Stimulated activated CD4-positive, alpha-beta T cell treated with anti-CD3 and anti-CD28 coated beads, Interleukin-12 subunit alpha, Interleukin-12 subunit beta, amount 100 ng/mL, for 48 hours (primary cell): ENCODE data around the gene SFRP5.

ENCODE experiments used
- DNase-seq, 3 donors: peaks; one replicate each; pipeline ENCODE4 v3.0.0-alpha.2; 2020; ENCODE audit warnings: low read depth in 2 of 3, low spot score in 1 of 3

Gene SFRP5

GRCh38 chr10:97737770-97738265 lies 34.0 kb downstream of the SFRP5 start:
- DNase-seq: no peak

- peak; percentile 95 to 98 (median 97) for DNase-seq
Observed at GRCh38 chr10:97736902-97737769, 34.7 kb downstream of the SFRP5 start, which contains the start of gene ZFYVE27. TSS of gene ZFYVE27 (plus strand) at chr10:97737128. CDS start at chr10:97738478, 1,350 bp downstream.

DNA sequence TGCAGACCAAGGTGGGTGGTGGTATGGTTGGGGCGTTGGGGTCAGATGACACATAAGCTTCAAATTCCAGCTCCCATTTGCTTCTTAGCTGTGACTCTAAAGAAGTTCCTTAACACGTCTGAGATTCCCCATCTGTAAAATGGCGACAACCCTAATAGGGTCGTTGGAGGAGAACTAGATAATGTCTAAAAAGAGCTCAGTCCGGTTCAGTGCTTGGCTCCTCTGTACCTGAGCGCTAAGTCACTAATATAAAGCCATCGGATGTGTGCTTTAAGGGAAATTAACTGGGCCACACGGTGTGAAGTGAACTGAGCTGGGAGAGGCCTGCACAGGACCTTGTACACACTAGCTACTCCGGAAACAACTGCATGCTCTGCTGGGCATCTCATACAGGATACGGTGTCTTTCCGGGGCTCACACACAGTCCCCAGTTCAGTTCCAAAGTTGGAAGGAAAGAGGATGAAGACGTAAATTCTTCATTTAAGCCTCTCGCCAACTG lies 35.3 kb downstream of the SFRP5 start:
- no peak for DNase-seq

- no peak for DNase-seq
Observed at GRCh38 chr10:97734021-97734420, 37.8 kb downstream of the SFRP5 start.

GRCh38 chr10:97733256-97733655 lies 38.5 kb downstream of the SFRP5 start:
- DNase-seq: no peak

GRCh38 chr10:97732052-97732359 lies 39.8 kb downstream of the SFRP5 start:
- no peak for DNase-seq

- DNase-seq: peak in 2 of 3 donors; percentile 33 to 40
Observed at GRCh38 chr10:97731346-97732051, 40.3 kb downstream of the SFRP5 start.

GRCh38 chr10:97729014-97729413 lies 42.8 kb downstream of the SFRP5 start:
- DNase-seq: no peak

GRCh38 chr10:97726636-97727178 lies 45.1 kb downstream of the SFRP5 start:
- DNase-seq: no peak

DNA sequence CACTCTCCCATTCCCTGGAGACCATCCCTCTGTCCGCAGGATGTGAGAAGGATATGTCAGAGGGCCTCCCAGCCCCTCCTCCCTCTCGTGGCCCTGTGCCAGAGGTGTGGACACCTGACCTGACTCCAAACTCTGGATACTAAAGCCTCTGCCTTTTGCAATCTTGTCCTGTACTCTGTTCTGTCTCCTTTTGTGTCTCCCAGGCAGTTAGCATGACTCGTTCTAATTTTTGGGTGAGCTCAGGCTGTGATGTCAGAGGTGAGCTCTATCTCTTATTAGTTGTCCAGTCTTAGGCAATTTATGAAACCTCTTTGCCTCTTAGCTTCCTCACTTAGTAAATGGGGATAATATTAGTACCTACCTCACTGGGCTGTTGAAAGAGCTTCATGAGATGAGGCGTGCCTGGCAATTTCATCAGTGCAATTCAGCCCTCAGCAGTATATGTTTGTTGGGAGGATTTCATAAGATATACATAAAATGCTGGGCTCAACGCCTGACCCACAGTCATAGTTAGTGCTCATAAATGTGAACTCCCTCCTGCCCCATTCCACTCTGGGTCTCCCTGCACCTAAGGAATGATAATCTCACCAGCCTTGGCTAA lies 47.4 kb downstream of the SFRP5 start:
- DNase-seq: no peak

- DNase-seq: no peak
Observed at GRCh38 chr10:97723001-97723400, 48.8 kb downstream of the SFRP5 start.

GRCh38 chr10:97721871-97722780 lies 49.7 kb downstream of the SFRP5 start:
- DNase-seq: no peak

DNA sequence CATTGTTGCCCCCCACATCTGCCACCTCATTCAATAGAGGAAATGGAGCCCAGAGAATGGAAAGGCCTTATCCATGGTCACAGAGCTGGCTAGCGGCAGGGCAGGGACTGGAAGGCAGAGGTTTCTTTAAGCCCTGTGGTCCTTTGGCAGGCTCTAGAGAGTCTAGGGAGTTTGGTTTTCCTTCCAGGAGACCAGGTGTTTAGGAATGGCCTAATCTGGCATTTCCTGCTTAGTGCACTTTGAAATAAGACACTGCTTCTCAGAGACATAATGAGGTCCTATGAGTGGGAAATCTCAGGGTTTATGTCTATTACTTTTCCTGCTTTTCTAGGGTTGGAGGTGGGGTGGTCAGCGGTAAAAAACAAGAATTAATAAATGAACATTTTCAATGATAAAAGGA lies 52.2 kb downstream of the SFRP5 start:
- DNase-seq: no peak

DNA sequence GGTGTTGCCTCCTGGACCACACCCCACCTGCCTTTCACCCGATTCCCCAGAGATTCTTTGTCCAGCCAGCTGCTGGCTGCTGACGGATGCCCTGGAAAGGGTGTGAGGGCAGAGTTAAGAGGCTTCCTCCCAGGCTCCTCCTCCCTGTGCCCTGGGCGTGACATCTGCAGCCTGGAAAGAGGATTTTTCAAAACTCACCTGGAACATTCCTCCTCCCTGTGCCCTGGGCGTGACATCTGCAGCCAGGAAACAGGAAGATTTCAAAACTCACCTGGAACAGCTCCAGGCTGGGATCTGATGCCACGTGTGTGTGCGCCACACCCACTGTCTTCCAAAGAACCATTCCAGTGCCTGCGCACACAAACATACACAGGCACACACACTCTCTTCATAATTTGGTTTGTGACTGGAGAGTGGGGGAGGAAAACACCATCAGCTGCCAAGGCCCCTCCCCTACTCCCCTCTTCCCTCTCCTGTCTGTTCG lies 53.1 kb downstream of the SFRP5 start:
- DNase-seq: no peak

- DNase-seq: no peak
Observed at GRCh38 chr10:97718178-97718577, 53.6 kb downstream of the SFRP5 start.

- DNase-seq: no peak
Observed at GRCh38 chr10:97717627-97718026, 54.2 kb downstream of the SFRP5 start.
